Hematopoietic multipotent progenitor cell treated with erythropoietin and hydrocortisone succinate and interleukin-3 and kit ligand, for 4 days (in vitro differentiated cells): Measurements from ENCODE around the gene AGL.
"Not testable (repeated sequence)": the region's sequence is repeated elsewhere in the genome, so short reads cannot be mapped to it uniquely, and the experiment has no call there.

Experiments used
- DNase-seq: peaks from one replicate; pipeline ENCODE4 v3.0.0-alpha.2; 2015

The AGL gene

DNA sequence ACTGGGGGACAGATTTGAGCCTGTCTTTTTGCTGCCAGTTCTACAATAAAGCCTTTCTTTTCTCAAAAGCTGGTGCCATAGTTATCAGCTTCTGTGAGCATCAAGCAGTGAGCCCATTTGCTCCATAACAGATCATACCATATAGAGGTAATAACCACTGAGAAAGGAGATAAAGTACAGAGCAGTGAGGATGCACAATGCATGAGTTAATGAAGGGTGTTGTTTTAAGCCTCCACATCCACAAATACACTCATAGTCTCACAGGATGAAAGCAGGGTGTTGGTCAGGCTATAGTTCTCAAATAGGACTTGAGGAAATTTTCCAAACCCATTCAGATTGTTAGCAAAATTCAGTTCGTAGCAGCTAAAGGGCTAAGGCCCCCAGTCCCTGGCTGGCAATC is 94.0 kb downstream of the AGL start:
- DNase-seq = no peak

DNA sequence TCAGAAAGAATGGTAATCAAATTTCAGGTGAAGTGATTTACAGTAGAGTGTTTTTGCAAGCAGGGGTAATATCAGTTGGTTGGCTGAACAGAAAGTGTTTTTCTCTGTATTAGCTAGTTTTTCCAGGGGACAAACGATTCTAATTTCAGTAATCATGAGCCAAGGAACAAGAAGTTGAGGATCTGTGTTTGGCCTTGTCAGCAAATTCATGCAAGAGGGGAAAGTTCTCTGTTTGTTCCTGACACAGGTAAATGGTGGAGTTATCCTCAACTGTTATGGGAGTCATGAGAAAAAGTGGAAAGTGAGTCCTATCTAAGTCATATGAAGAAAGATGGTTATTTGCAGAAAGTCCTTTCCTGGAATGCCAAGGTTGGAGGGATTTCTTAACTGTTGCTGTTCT is 95.0 kb downstream of the AGL start:
- no peak for DNase-seq

DNA sequence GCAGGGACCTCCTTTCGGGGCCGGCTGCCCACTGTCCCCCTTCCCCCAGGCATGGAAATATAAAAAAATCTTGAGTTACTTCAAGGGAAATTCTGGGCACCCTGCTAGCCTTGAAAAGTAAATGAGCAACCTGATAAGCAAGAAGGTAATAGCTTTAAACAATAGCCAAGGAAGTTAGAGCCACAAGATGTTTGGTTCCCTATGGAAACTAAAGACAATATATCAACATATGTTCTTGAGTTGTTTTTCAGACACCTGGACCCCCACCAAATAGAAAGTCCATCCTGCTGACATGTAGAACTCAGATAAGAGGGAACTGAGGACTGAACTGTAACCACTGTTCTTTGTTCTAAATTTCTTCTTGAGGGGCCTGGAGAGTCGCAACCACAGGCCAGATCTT is 100.3 kb downstream of the AGL start:
- DNase-seq = no peak

DNA sequence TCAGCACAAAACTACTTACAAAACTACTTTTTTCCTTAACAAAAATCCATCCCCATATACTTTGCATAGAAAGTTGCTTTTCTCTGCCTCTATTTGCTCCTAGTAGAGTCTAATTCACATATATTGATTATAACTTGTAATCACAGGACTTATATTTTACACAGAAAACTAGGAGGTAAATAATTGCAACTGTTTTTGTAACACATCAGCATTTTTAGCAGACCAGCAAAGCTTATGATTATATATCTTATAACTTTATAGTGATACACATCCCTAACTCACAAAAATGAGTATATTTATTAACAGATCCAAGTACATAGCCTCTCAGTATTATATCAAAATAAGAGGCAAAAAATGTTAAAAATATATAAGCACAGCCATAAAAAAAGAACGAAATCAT is 102.4 kb downstream of the AGL start:
- no peak for DNase-seq

DNA sequence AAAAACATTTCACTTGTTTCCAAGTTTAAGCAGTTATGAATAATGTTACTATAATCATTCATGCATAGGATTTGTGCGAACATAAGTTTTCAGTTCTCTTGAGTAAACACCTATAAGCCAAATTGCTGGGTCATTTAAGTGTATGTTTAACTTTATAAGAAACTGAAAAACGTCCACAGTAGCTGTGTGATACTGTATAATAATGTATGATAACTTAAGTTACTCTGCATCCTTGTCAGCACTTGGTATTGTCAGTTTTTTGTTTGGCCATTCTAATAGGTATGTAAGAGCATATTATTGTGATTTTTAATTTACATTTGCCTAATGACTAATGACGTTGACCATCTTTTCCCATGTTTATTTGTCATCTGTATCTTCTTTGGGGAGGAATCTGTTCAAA is 105.2 kb downstream of the AGL start:
- DNase-seq = no peak

DNA sequence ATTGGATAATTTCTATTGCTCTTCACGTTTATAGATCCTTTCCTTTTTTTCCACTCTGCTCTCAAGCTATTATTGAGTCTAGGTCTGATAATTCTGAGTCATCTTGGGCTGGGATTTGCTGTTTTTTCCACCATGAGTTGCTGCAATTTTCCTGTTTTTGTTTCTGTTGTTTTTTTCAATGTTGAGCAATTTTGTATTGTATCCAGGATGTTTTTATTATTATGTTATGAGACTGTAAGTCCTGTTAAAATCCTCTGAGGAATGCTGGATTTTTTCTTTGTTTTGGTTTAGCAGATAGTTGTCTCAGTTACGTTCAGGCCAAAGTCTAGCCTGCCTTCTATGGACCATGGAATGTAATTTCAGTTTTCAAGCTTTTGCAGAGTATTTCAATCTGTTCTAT is 106.6 kb downstream of the AGL start:
- DNase-seq = no peak

DNA sequence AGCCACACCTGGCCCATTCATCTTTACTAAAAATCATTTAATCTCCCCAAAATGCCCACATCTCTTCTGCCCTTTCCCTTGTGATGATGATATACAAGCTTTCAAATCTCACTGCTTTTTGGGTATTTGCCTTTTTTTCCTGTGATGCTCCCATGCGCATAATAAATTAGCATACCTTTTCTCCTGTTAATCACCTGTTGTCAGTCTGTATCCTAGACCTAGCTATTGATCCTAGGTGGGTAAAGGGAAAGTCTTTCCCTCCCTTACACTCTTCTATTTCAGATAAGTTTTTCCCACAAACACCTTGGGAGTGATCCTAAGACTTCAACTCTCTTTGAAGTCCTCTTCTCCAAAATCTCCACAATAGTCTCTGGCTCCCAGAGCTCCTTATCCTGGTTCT is 107.7 kb downstream of the AGL start:
- DNase-seq = no peak

DNA sequence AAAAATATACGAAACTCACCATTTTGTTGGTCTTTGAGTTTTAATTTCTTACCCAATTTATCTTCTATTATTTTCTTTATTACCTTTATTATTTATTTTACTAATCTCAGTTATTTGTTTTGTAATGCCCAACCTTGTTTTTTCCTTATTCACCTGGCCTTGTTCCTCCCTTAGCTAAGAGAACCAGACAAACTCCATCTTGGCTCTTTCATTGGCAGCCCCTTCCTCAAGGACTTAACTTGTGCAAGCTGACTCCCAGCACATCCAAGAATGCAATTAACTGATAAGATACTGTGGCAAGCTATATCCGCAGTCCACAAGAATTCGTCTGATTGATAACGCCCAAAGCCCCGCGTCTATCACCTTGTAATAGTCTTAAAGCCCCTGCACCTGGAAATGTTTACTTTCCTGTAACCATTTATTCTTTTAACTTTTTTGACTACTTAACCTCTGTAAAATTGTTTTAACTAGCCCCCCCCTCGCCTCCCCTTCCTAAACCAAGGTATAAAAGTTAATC is 109.1 kb downstream of the AGL start:
- not testable (repeated sequence) for DNase-seq

DNA sequence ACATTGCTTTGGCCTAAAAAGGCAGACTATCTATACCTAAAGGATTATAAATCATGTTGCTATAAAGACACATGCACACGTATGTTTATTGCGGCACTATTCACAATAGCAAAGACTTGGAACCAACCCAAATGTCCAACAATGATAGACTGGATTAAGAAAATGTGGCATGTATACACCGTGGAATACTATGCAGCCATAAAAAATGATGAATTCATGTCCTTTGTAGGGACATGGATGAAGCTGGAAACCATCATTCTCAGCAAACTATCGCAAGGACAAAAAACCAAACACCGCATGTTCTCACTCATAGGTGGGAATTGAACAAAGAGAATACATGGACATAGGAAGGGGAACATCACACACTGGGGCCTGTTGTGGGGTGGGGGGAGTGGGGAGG is 110.1 kb downstream of the AGL start:
- DNase-seq = not testable (repeated sequence)

DNA sequence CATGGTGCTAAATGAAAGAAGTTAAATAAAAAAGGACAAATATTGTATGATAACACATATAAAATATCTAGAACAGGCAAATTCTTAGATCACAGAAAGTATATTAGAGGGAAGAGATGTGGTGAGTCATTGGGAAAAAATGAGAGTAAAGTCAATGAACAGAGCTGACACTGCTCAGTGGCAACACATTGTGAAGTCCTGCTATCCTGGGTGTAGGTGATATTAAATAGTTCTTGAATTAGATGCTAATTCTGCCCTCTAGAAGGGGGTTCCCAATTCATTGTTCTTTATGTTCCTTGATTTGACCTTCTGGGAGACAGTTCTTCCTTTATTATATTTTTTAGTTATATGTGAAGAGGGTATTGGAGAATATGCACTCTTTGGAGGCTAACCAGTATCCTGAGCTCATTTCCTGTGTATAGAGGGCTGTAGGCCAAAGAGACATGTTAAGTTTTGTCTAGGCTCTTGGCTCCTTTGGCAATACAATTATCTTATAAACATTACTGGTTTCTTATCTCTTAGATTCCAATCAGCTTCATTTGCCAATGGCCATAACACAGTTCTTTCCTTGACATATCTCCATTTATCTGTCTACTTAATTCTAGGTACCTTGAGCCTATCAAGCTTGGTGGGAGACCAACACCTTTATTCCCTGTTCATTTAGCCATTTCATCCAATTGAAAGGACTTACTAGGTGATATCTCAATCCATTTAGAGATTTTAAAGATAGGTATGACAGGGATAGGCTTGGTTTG is 113.1 kb downstream of the AGL start:
- peak; percentile 40 for DNase-seq

DNA sequence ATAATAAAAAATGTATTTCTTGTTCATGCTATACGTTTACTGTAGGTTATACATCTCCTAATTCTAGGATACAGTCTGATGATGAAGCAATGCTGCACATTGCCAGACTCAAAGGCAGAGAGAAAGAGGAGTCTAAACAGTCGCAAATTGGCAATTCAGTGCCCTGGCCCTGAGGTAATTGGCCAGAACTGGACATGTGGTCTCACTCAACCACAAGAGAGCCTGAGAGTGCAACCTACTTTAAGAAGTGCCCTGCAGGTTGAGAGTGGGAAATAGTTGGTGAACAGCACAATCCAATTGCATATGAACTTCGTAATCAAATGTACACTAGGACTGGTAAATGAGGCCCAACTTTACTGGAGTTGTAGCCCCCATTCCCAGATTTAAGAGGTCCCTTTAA is 114.6 kb downstream of the AGL start:
- DNase-seq = no peak

DNA sequence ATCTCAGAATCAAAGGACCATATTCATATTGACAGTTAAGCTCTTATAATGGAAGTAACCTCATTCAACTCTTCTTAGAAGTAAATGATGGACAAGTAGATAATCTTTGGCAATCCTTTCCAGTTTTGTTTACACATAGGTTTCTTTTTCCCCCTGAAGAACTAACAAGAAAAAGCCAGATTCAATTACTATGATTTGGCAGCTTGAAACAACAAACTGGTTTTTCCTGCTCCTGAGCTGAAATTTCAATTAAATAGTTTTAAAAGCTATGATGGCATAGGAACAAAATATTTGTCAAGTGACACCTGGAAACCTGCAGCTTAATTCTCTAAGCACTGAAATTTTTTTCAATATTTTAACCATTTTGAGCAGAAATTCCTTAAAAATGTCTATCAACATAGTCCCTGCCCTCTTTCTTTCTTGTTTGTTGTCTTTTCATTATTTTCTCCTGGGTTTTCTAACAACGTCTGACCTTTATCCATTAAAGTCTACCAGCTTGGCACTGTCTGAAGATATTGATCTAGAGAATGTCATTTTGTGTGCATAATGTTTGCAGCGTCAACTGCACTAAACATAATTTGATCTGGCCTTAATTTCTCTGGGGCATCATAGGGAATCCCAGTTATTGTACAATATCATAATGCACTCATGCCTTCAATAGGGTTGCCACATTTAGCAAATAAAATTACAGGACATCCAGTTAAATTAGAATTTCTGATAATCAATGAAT is 115.7 kb downstream of the AGL start:
- no peak for DNase-seq

DNA sequence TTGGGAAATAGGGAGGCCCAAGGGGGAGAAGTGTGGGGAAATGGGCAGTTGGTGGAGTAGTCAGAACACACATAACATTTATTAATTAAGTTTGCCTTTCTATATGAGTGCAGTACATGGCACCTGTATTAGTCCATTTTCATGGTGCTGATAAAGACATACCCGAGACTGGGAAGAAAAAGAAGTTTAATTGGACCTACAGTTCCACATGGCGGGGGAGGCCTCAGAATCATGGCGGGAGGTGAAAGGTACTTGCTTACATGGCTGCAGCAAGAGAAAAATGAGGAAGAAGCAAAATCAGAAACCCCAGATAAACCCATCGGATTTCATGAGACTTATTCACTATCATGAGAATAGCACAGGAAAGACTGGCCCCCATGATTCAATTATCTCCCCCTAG is 118.1 kb downstream of the AGL start:
- DNase-seq = no peak

DNA sequence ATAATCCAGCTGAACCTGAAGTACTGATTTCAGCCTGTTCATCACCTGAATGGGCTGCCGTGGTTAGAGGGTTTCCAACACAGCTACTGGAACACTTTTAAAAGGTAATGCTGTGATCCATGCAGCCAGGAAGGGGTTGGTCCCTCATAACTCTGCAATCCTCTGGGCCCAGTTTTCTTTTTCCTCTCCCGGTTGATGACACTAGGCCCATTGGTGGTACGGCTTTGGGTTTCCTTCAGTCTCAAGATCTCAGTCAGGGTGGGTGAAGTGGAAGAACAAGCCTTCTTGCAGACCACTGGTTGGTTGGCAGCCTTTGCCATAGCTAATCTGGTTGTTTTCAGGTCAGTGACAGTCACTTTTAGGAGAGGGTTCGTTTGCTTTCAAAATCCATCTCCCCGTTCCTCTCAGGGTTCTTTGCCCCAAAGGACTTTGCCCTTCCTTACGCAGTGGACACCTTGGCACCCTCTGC is 119.1 kb downstream of the AGL start:
- DNase-seq = no peak

DNA sequence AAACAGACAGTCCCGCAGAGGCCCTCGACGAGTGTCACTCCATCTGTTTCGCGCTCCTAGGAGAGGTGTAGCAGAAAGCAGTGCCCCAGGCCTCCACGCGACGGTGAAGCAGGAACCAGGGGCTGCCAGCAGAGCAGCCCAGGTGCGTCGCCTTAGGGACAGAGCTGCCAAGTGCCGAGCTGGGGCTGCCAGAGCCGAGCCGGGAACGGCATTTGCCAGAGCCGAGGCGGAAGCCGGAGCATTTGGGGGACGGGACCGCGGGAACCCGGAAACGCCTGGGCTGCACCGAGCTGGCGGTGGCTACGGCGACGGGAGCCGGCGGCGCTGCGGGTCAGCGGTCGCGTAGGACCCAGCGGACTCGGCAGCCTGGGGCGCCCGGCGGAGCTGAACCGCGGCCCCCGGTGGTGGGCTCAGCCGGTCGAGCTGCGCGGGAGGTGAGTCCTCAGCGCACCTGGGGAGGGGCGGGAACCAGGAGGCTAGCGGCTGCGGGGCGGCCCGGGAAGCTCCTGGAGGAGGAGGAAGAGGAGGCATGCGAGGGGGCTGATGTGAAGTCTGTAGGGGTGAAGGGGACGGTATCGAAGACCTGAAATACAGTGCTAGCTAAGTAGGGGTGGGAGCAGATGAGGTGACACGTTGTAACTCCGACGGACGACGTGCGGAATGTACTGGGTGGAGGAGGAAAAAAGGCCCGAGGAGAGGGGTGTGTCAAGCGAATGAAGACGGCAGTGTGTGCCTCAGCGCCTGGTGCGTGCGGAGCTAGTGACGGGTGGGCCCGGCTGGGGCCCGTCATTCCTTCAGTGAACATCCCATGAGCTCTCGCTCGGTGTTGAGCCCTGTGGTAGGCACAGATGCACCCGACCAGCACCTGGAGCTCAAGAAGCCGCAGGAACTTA is 119.8 kb downstream of the AGL start, which contains the start of gene SLC35A3:
SLC35A3 (plus strand) TSS at position 268 of the 893 bp plus-strand sequence. CDS start 23,559 bp downstream, outside the sequence.
- peak; percentile 91 for DNase-seq

DNA sequence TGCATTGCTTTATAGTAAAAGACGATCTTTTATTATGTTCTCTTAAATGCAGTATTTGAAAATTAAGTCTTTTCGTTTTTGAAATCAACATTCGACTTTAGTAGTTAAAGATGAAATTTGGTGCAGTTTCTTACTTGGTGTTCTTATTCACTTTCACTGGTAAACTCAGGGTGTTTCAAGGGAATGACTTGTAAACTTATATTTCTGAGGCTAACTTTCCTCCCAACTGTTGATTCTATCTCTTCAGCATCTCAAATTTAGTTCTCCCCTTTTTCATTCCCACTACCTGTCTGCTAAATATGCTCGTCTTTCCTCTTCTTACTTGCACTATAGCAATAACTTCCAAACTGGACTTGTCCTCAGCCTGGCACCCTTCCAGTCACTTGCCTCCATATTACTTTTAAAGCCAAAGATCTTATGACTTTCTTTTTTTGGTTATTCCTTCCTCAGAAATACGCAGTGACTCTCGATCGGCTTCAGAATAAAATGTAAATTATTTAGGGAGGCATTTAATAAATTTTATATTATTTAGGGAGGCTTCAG is 120.6 kb downstream of the AGL start:
- peak; percentile 25 for DNase-seq

DNA sequence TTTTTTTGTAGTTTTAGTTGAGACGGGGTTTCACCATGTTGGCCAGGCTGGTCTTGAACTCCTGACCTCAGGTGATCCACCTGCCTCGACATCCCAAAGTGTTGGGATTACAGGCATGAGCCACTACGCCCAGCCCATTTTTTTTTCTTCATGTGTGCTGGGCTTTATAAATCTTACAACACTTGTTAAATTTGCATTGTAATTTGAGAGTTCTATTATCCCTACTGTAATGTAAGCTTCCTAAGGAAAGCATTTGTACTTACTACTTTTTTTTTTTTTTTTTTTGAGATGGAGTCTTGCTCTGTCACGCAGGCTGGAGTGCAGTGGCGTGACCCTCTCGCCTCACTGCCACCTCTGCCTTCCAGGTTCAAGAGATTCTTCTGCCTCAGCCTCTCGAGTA is 121.9 kb downstream of the AGL start:
- DNase-seq = not testable (repeated sequence)
